Measurements from ENCODE around the gene ASB18. TPM values are rescaled to one million over a fixed set of nuclear protein-coding genes. Genes with fewer than 3 reads are reported as not detected.

The ASB18 gene
- total and polyA plus RNA-seq, 2 of the 8 experiments (the other 6 are each of a cell fraction or from before 2014, with no cell fraction given) = not detected

GRCh38 chr2:236254001-236254400, 10.2 kb downstream of the ASB18 start:
- Histone ChIP-seq H3K79me1 (ENCODE audit: low read depth, low read length) (no peaks in the 10 kb centered on the region; the same call in 1 of the 2 replicates), H3K27me3 (replicated peaks in 1 of 4; ENCODE audit: control insufficient read depth in 3 of 4, extremely low read depth in 1 of 4, insufficient read depth in 3 of 4, low read length in 3 of 4) (no peaks in the 10 kb centered on the region; a peak in 1 of 7 replicates), H3K9me3 (ENCODE audit: insufficient read depth in 2 of 2, low read depth in 1 of 2, low read length in 1 of 2) (no peaks in the 10 kb centered on the region), H3K27ac (ENCODE audit: low read depth, low read length) (no peak overlapping the region), H3K4me2 (ENCODE audit: insufficient read depth in 1 of 2, low read depth in 2 of 2, low read length in 2 of 2) (no peak overlapping the region), H3K56ac (replicated peaks; ENCODE audit: insufficient read length, low read depth, low read length) (no peak overlapping the region), H4K5ac (ENCODE audit: insufficient read length, low read depth, low read length) (no peak overlapping the region), H4K20me1 (replicated peaks in 1 of 2; ENCODE audit: control insufficient read depth in 1 of 2, insufficient read depth in 2 of 2, low read length in 2 of 2) (no peaks in the 10 kb centered on the region), H4K8ac (ENCODE audit: extremely low read depth, insufficient read depth, low read length) (no peak overlapping the region), H3K23me2 (ENCODE audit: low read depth, low read length) (no peaks in the 10 kb centered on the region), H2AFZ (ENCODE audit: low read length) (no peak overlapping the region), H2BK15ac (ENCODE audit: low read length) (no peak overlapping the region), H3K14ac (ENCODE audit: insufficient read length) (no peak overlapping the region), H3K23ac (ENCODE audit: insufficient read length) (no peak overlapping the region), H3K79me2 (ENCODE audit: control insufficient read depth in 1 of 2, insufficient read depth in 2 of 2, low read length in 2 of 2) (no peaks in the 10 kb centered on the region), H3K9ac (replicated peaks in 1 of 4; ENCODE audit: extremely low read depth in 1 of 4, low read depth in 3 of 4, low read length in 3 of 4) (no peak overlapping the region), H2AK5ac (ENCODE audit: low read depth, low read length) (no peak overlapping the region), H3K18ac (ENCODE audit: extremely low read depth, low read length) (no peak overlapping the region), H2BK120ac (replicated peaks; ENCODE audit: low read depth, low read length) (no peak overlapping the region), H3K4me3 (ENCODE audit: extremely low read depth in 1 of 4, insufficient read depth in 2 of 4, low read depth in 3 of 4, low read length in 4 of 4) (no peak overlapping the region), H2BK20ac (ENCODE audit: low read length) (no peak overlapping the region), H3K36me3 (ENCODE audit: control insufficient read depth in 2 of 4, insufficient read depth in 4 of 4, low read length in 3 of 4) (no peaks in the 10 kb centered on the region), H2BK5ac (ENCODE audit: low read depth, low read length) (no peak overlapping the region), H4K91ac (replicated peaks; ENCODE audit: insufficient read length, low read length) (no peak overlapping the region), H3K4me1 (replicated peaks in 1 of 4; ENCODE audit: control insufficient read depth in 3 of 4, insufficient read depth in 4 of 4, low read length in 3 of 4) (0 out of 7 replicates have a peak, but pooled peaks cover 0 to 2% (median 0%) of the 10 kb centered on the region in 4 experiments), H2BK12ac (ENCODE audit: low read depth, low read length) (no peak overlapping the region; the same call in 1 of the 2 replicates), H3K4ac (replicated peaks; ENCODE audit: insufficient read length, low read depth, low read length) (no peak overlapping the region)
- 88% methylated on average over 3 of the region's 3 CpGs; no CpG with 5 or more reads in 1 of the 2 experiments for WGBS, 2 experiments (ENCODE audit: extremely low coverage in 1 of 2, insufficient coverage in 1 of 2, insufficient read length in 1 of 2, insufficient replicate concordance in 2 of 2, low coverage in 1 of 2, low lambda C conversion rate in 2 of 2, missing lambda C conversion rate in 1 of 2)
- no peak for DNase-seq (ENCODE audit: low read depth in 1 of 2, low spot score in 2 of 2)
- FAIRE-seq = no peak
- ChIA-PET POLR2A (ENCODE audit: partially characterized antibody) (no interaction called here), CTCF (ENCODE audit: partially characterized antibody) (no interaction called here)
- no peak for TF ChIP-seq E2F6 (IDR thresholded peaks at IDR 0.05)

All from H1 (cell line).